DOHH2 (cell line): ENCODE results near the gene SFT2D1.

Experiments used
- H3F3A ChIP-seq: fragments of 200-600 bp; sonication (generic), shearing (Covaris generic); 2 replicates; pipeline ENCODE4 v1.6.0; 2016; ENCODE audit warnings: antibody characterized with exemption, mild to moderate bottlenecking; ENCODE audit not compliant: control insufficient read depth, insufficient read depth
- H3K27ac ChIP-seq: fragments of 200-600 bp; sonication (generic); 2 replicates; pipeline ENCODE4 v1.5.1; 2014; ENCODE audit warnings: low read depth, mild to moderate bottlenecking, low read length, moderate library complexity
- H3K27me3 ChIP-seq: fragments of 200-600 bp; sonication (generic); 2 replicates; pipeline ENCODE4 v1.6.1; 2014; ENCODE audit warnings: mild to moderate bottlenecking, low read length, mixed read lengths; ENCODE audit not compliant: control insufficient read depth
- H3K36me3 ChIP-seq: fragments of 200-600 bp; sonication (generic); 2 replicates; pipeline ENCODE4 v1.6.1; 2014; ENCODE audit warnings: mild to moderate bottlenecking, low read length, moderate library complexity, mixed read lengths; ENCODE audit not compliant: control insufficient read depth
- H3K4me1 ChIP-seq: fragments of 200-600 bp; sonication (generic); 2 replicates; pipeline ENCODE4 v1.6.1; 2014; ENCODE audit warnings: mild to moderate bottlenecking, low read length, mixed read lengths; ENCODE audit not compliant: control insufficient read depth
- H3K4me2 ChIP-seq: fragments of 200-600 bp; sonication (generic); 2 replicates; pipeline ENCODE4 v1.6.0; 2014; ENCODE audit warnings: mild to moderate bottlenecking, low read length, moderate library complexity
- H3K4me3 ChIP-seq: fragments of 200-600 bp; sonication (generic); 2 replicates; pipeline ENCODE4 v1.5.1; 2014; ENCODE audit warnings: mild to moderate bottlenecking, low read length, mixed read lengths
- H3K79me2 ChIP-seq: fragments of 200-600 bp; sonication (generic); 2 replicates; pipeline ENCODE4 v1.6.1; 2014; ENCODE audit warnings: mild to moderate bottlenecking, low read length, mixed read lengths; ENCODE audit not compliant: control insufficient read depth
- H3K9me2 ChIP-seq: fragments of 200-600 bp; sonication (generic); replicated peaks from 2 replicates; pipeline ENCODE4 v1.6.1; 2014; ENCODE audit warnings: mild to moderate bottlenecking, low read length, mixed read lengths; ENCODE audit not compliant: control insufficient read depth
- H3K9me3 ChIP-seq: fragments of 200-600 bp; sonication (generic); 2 replicates; pipeline ENCODE4 v1.6.1; 2014; ENCODE audit warnings: antibody characterized with exemption, low read length, mixed read lengths; ENCODE audit not compliant: control insufficient read depth, insufficient read depth
- H4K20me1 ChIP-seq: fragments of 200-600 bp; sonication (generic); 2 replicates; pipeline ENCODE4 v1.6.0; 2014; ENCODE audit warnings: low read depth, mild to moderate bottlenecking, antibody characterized with exemption, low read length, moderate library complexity; ENCODE audit not compliant: control insufficient read depth, insufficient read depth
- EZH2phosphoT487 ChIP-seq: fragments of 200-600 bp; sonication (generic); IDR thresholded peaks from 2 replicates; pipeline ENCODE4 v1.6.1; 2017; ENCODE audit warnings: borderline replicate concordance, mild to moderate bottlenecking, antibody characterized with exemption, low read length, moderate library complexity, mixed read lengths
- TF ChIP-seq, protein P1 (sequence below): fragments of 200-600 bp; sonication (generic); IDR thresholded peaks from one replicate; pipeline ENCODE4 v1.5.1; 2014; ENCODE audit warnings: antibody characterized with exemption, mild to moderate bottlenecking, low read depth, low read length; ENCODE audit not compliant: poor library complexity, severe bottlenecking

SFT2D1 gene

DNA sequence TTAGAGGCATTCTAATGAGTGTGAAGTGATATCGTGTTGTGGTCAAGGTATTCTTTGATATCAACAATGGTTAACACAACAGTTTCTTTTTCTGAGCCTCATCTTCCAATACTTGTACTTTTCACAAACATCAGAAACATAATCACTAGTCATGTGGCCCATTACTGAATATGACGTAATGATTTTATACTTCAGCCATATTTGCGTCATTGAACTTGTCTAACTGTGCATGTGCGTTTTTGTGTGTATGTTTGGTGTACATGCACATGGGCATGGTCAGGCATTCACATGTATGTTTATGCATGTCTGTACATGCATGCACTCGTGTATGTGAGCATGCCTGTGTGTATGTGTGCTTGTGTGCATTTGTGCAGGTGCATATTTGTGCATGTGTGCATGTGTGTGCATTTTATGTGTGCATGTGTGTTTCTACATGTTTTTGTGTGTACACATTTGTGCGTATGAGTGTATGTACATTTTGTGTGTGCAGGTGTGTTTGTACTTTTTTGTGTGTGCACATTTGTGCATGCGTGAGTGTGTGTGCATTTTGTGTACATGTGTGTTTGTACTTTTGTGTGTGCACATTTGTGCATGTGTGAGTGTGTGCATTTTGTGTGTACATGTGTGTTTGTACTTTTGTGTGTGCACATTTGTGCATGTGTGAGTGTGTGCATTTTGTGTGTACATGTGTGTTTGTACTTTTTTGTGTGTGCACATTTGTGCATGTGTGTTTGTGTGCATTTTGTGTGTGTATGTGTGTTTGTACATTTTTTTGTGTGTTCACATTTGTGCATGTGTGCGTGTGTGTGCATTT is 63.6 kb downstream of the SFT2D1 start:
- H3K9me2 ChIP-seq = no peaks in the 10 kb centered on the region
- TF ChIP-seq, protein P1, sequence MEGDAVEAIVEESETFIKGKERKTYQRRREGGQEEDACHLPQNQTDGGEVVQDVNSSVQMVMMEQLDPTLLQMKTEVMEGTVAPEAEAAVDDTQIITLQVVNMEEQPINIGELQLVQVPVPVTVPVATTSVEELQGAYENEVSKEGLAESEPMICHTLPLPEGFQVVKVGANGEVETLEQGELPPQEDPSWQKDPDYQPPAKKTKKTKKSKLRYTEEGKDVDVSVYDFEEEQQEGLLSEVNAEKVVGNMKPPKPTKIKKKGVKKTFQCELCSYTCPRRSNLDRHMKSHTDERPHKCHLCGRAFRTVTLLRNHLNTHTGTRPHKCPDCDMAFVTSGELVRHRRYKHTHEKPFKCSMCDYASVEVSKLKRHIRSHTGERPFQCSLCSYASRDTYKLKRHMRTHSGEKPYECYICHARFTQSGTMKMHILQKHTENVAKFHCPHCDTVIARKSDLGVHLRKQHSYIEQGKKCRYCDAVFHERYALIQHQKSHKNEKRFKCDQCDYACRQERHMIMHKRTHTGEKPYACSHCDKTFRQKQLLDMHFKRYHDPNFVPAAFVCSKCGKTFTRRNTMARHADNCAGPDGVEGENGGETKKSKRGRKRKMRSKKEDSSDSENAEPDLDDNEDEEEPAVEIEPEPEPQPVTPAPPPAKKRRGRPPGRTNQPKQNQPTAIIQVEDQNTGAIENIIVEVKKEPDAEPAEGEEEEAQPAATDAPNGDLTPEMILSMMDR = no peak
- TF ChIP-seq EZH2phosphoT487 = no peak
- no peaks in the 10 kb centered on the region for H3K9me3 ChIP-seq
- H3K36me3 ChIP-seq = no peaks in the 10 kb centered on the region
- peaks cover 24% of the 10 kb centered on the region for H3K4me1 ChIP-seq
- H3K27ac ChIP-seq = no peak overlapping the region
- H3K27me3 ChIP-seq = no peaks in the 10 kb centered on the region
- no peak overlapping the region for H3K4me3 ChIP-seq
- 0 out of 2 replicates have a peak, but pooled peaks cover 4% of the 10 kb centered on the region for H3F3A ChIP-seq
- H3K79me2 ChIP-seq = no peaks in the 10 kb centered on the region
- no peak overlapping the region for H3K4me2 ChIP-seq
- H4K20me1 ChIP-seq = no peaks in the 10 kb centered on the region

DNA sequence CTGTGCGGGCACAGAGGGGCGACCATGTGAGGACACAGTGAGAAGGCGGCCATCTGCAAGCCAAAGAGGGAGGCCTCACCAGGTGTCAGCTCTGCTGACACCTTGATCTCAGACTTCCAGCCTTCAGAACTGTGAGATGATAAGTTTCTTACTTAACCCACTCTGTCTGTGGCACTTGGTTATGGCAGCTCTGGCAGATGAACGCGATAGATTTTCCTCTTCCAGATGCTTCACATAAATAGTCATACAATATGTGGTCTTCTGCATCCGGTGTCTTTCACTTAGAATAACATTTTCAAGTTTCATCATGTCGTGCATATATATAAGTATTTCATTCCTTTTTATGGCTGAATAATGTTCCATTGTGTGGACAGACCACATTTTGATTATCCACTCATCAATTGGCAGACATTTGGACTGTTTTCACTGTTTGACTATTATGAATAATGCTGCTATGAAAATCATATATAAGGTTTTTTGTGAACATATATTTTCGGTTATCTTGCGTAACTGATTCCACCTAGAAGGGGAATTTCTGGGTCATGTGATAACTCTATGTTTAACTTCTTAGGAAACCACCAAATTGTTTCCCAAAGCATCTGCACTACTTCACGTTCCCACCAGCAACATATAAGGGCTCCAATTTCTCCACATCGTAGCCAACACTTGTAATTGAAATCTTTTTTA is 64.3 kb downstream of the SFT2D1 start:
- Histone ChIP-seq H3K4me2 (no peak overlapping the region), H3K79me2 (no peaks in the 10 kb centered on the region), H3K9me3 (no peaks in the 10 kb centered on the region), H3K27ac (no peak overlapping the region), H3K36me3 (no peaks in the 10 kb centered on the region), H4K20me1 (no peaks in the 10 kb centered on the region), H3K4me3 (no peak overlapping the region), H3F3A (0 out of 2 replicates have a peak, but pooled peaks cover 5% of the 10 kb centered on the region), H3K4me1 (peaks cover 24% of the 10 kb centered on the region), H3K27me3 (no peaks in the 10 kb centered on the region), H3K9me2 (no peaks in the 10 kb centered on the region)
- TF ChIP-seq, protein P1 = no peak

DNA sequence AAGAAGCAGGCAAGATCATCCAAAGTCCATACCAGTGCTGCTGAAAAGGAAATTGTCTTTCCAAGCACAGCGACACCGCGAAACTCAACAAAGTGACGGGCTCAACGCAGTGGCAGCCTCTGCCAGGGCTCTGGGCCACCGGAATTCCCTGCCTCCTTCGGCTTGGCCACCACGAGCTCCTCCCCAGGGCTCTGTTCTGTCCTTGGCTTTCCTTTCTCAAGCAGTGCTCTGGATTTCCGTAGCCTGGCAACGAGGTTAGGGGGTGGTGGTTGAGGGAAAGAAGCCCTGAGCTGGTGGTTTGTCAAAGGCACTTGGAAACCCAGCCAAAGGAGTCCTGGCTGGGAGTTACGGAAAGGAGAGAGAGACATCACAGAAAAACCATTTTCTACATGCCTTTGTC is 65.3 kb downstream of the SFT2D1 start:
- Histone ChIP-seq H3K4me1 (peaks cover 16% of the 10 kb centered on the region), H4K20me1 (no peaks in the 10 kb centered on the region), H3K27ac (no peak overlapping the region)

More for the DNA sequence above, 65.3 kb downstream of the SFT2D1 start:
- Histone ChIP-seq H3K4me2 (no peak overlapping the region), H3K36me3 (no peaks in the 10 kb centered on the region), H3K27me3 (no peaks in the 10 kb centered on the region), H3K79me2 (no peaks in the 10 kb centered on the region), H3K9me3 (no peaks in the 10 kb centered on the region), H3K4me3 (no peak overlapping the region), H3F3A (0 out of 2 replicates have a peak, but pooled peaks cover 5% of the 10 kb centered on the region), H3K9me2 (no peaks in the 10 kb centered on the region)
- TF ChIP-seq, protein P1 = no peak
